ENCODE measurements around the gene NOX3. TPM values are rescaled to one million over a fixed set of nuclear protein-coding genes. Genes with fewer than 3 reads are reported as not detected.

Gene NOX3
- total and polyA plus RNA-seq, 2 of the 8 experiments (the other 6 are each of a cell fraction or from before 2014, with no cell fraction given), result not detected

- Histone ChIP-seq H3K4me1 (replicated peaks in 1 of 4; ENCODE audit: control insufficient read depth in 3 of 4, insufficient read depth in 4 of 4, low read length in 3 of 4) (no peaks in the 10 kb centered on the region), H2BK15ac (ENCODE audit: low read length) (no peak overlapping the region), H2BK12ac (ENCODE audit: low read depth, low read length) (no peak overlapping the region), H3K9me3 (ENCODE audit: insufficient read depth in 2 of 2, low read depth in 1 of 2, low read length in 1 of 2) (no peaks in the 10 kb centered on the region), H3K4ac (replicated peaks; ENCODE audit: insufficient read length, low read depth, low read length) (no peak overlapping the region), H3K56ac (replicated peaks; ENCODE audit: insufficient read length, low read depth, low read length) (no peak overlapping the region), H4K91ac (replicated peaks; ENCODE audit: insufficient read length, low read length) (no peak overlapping the region), H4K20me1 (replicated peaks in 1 of 2; ENCODE audit: control insufficient read depth in 1 of 2, insufficient read depth in 2 of 2, low read length in 2 of 2) (no peaks in the 10 kb centered on the region), H3K79me2 (ENCODE audit: control insufficient read depth in 1 of 2, insufficient read depth in 2 of 2, low read length in 2 of 2) (no peaks in the 10 kb centered on the region), H2BK120ac (replicated peaks; ENCODE audit: low read depth, low read length) (no peak overlapping the region), H3K79me1 (ENCODE audit: low read depth, low read length) (no peaks in the 10 kb centered on the region), H3K9ac (replicated peaks in 1 of 4; ENCODE audit: extremely low read depth in 1 of 4, low read depth in 3 of 4, low read length in 3 of 4) (no peak overlapping the region), H4K5ac (ENCODE audit: insufficient read length, low read depth, low read length) (no peak overlapping the region), H3K36me3 (ENCODE audit: control insufficient read depth in 2 of 4, insufficient read depth in 4 of 4, low read length in 3 of 4) (no peaks in the 10 kb centered on the region), H2BK5ac (ENCODE audit: low read depth, low read length) (no peak overlapping the region), H2AFZ (ENCODE audit: low read length) (no peak overlapping the region), H2BK20ac (ENCODE audit: low read length) (no peak overlapping the region), H3K14ac (ENCODE audit: insufficient read length) (no peak overlapping the region), H4K8ac (ENCODE audit: extremely low read depth, insufficient read depth, low read length) (no peak overlapping the region), H3K4me2 (ENCODE audit: insufficient read depth in 1 of 2, low read depth in 2 of 2, low read length in 2 of 2) (no peak overlapping the region), H2AK5ac (ENCODE audit: low read depth, low read length) (no peak overlapping the region), H3K27me3 (replicated peaks in 1 of 4; ENCODE audit: control insufficient read depth in 3 of 4, extremely low read depth in 1 of 4, insufficient read depth in 3 of 4, low read length in 3 of 4) (no peaks in the 10 kb centered on the region), H3K4me3 (ENCODE audit: extremely low read depth in 1 of 4, insufficient read depth in 2 of 4, low read depth in 3 of 4, low read length in 4 of 4) (no peak overlapping the region), H3K23ac (ENCODE audit: insufficient read length) (no peak overlapping the region), H3K23me2 (ENCODE audit: low read depth, low read length) (no peaks in the 10 kb centered on the region), H3K27ac (ENCODE audit: low read depth, low read length) (no peak overlapping the region), H3K18ac (ENCODE audit: extremely low read depth, low read length) (no peak overlapping the region)
- ChIA-PET CTCF (ENCODE audit: partially characterized antibody) (no interaction called here), POLR2A (ENCODE audit: partially characterized antibody) (no interaction called here)
- no peak for FAIRE-seq
- 100% methylated on average over 1 of the region's 1 CpG; no CpG with 5 or more reads in 1 of the 2 experiments for WGBS, 2 experiments (ENCODE audit: extremely low coverage in 1 of 2, insufficient coverage in 1 of 2, insufficient read length in 1 of 2, insufficient replicate concordance in 2 of 2, low coverage in 1 of 2, low lambda C conversion rate in 2 of 2, missing lambda C conversion rate in 1 of 2)
- DNase-seq (ENCODE audit: low read depth in 1 of 2, low spot score in 2 of 2), result no peak
- TF ChIP-seq JUN (IDR thresholded peaks at IDR 0.05; ENCODE audit: low read depth, low read length) (no peak), BRCA1 (IDR thresholded peaks at IDR 0.05; ENCODE audit: low read depth, low read length) (no peak), YY1 (IDR thresholded peaks at IDR 0.05; ENCODE audit: low read depth, low read length) (no peak), PHF8 (conservative IDR thresholded peaks at IDR 0.05; ENCODE audit: low read depth, low read length) (no peak), KDM4A (IDR thresholded peaks at IDR 0.05; ENCODE audit: low read depth, low read length, severe bottlenecking) (no peak), POU5F1 (IDR thresholded peaks at IDR 0.05; ENCODE audit: low read depth, low read length) (no peak), HDAC6 (IDR thresholded peaks at IDR 0.05; ENCODE audit: low read depth, low read length) (no peak), USF2 (IDR thresholded peaks at IDR 0.05; ENCODE audit: low read length) (no peak), TAF7 (optimal IDR thresholded peaks at IDR 0.05; ENCODE audit: borderline replicate concordance, low read depth, low read length) (no peak), SP2 (IDR thresholded peaks at IDR 0.05; ENCODE audit: low read length) (no peak), RAD21 (IDR thresholded peaks at IDR 0.05 in 1 of 2, conservative IDR thresholded peaks at IDR 0.05 in 1 of 2; ENCODE audit: low read depth in 2 of 2, low read length in 2 of 2) (no peak), SIX5 (IDR thresholded peaks at IDR 0.05; ENCODE audit: low read depth, low read length) (no peak), RFX5 (IDR thresholded peaks at IDR 0.05; ENCODE audit: borderline replicate concordance, low read depth, low read length) (no peak)
Measured at GRCh38 chr6:155377061-155377460, 78.6 kb downstream of the NOX3 start.
